ENCODE measurements around the gene ANKRD12.

- TF ChIP-seq CTCF (IDR thresholded peaks at IDR 0.05; ENCODE audit: low read depth, low read length) (no peak), EZH2phosphoT487 (IDR thresholded peaks at IDR 0.05; ENCODE audit: low read depth) (no peak)
Measured at GRCh38 chr18:9260388-9261380, 124.1 kb downstream of the ANKRD12 start.
